NB4 (cell line): ENCODE results near the gene INTS1.

Experiments used
- CTCF ChIP-seq: IDR thresholded peaks from one replicate; pipeline ENCODE4 v1.5.1; 2012; ENCODE audit warnings: low read depth, low read length
- MYC ChIP-seq: IDR thresholded peaks from 2 replicates; pipeline ENCODE4 v1.6.1; 2011; ENCODE audit warnings: low read depth, low read length
- POLR2A ChIP-seq: IDR thresholded peaks from 2 replicates; pipeline ENCODE4 v1.6.1; 2011; ENCODE audit warnings: mild to moderate bottlenecking; ENCODE audit not compliant: insufficient read length; ENCODE audit errors: extremely low read depth

- TF ChIP-seq CTCF (no peak), MYC (no peak), POLR2A (no peak)
Measured at GRCh38 chr7:1480670-1481069, 23.5 kb downstream of the INTS1 start.
